AG04450 (cell line): Measurements from ENCODE around the gene ABO. TPM values are rescaled to one million over a fixed set of nuclear protein-coding genes. Genes with fewer than 3 reads are reported as not detected.
"Not testable (repeated sequence)": the region's sequence is repeated elsewhere in the genome, so short reads cannot be mapped to it uniquely, and the experiment has no call there.

Source experiments
- CTCF ChIA-PET: fragments of 300-600, 350-600 bp; formaldehyde crosslinking; extraction: SDS; loops from one replicate; lab custom pipeline; 2022; ENCODE audit warnings: antibody characterized with exemption, inconsistent platforms; lab: Charles Lee
- POLR2A ChIA-PET: fragments of 350-600 bp; formaldehyde crosslinking; extraction: SDS; loops from one replicate; lab custom pipeline; 2021; ENCODE audit warnings: antibody characterized with exemption, inconsistent platforms; lab: Yijun Ruan, JAX
- DNase-seq: peaks from one replicate; pipeline ENCODE4 v3.0.0-alpha.2; 2011; ENCODE audit warnings: low read depth, low spot score
- H3K27ac ChIP-seq: one replicate; pipeline ENCODE4 v1.5.1; 2012; ENCODE audit warnings: low read depth, low read length, control low read depth
- H3K27me3 ChIP-seq: one replicate; pipeline ENCODE4 v1.6.0; 2012; ENCODE audit warnings: low read length; ENCODE audit not compliant: control insufficient read depth, insufficient read depth
- H3K4me3 ChIP-seq: 2 replicates; pipeline ENCODE4 v1.5.1; 2011; ENCODE audit warnings: mild to moderate bottlenecking, low read depth, low read length, control low read depth
- H3K9me3 ChIP-seq: 2 replicates; pipeline ENCODE4 v1.5.1; 2012; ENCODE audit warnings: low read length; ENCODE audit not compliant: control insufficient read depth, insufficient read depth
- CTCF ChIP-seq: IDR thresholded peaks from 2 replicates; pipeline ENCODE4 v1.5.1; 2011; ENCODE audit warnings: low read depth, low read length, control low read depth, inconsistent platforms
- polyA plus RNA-seq: library from polyadenylated mRNA; depleted of rRNA; stranded (reverse); fragments of >200 nt; gene quantifications from 2 replicates; pipeline ENCODE4 v1.2.3, GENCODE V29; 2011

The ABO gene
- polyA plus RNA-seq, 1 experiment, result not detected

- CTCF ChIA-PET, result no interaction called here
These were observed 5.3 kb downstream of the ABO start for GRCh38 chr9:133269537-133270362.

DNA sequence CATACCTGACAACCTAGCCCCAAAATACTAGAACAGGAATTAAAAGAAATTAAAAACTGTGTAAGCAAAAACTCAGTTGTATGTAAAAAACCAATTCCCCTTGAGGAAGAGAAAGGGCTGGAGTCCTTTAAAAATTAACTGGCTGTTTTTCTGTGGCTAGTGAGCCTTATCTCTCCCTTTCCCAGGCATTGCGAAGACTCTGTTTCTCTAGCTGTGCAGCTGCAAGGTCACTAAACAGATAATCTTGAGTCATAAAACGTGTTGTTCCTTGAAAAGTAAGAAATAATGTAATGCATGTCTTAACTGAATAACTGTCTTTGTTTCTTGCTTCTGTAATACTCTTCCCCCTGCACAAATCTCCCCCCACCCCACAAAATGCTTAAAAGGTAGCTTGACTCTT lies 5.9 kb downstream of the ABO start:
- H3K9me3 ChIP-seq, POLR2A ChIA-PET, DNase-seq, H3K27ac ChIP-seq, H3K4me3 ChIP-seq, CTCF ChIA-PET: not testable (repeated sequence)
- peaks cover 30% of the 10 kb centered on the region for H3K27me3 ChIP-seq

More at GRCh38 chr9:133269537-133270362, 5.3 kb downstream of the ABO start:
- no peaks in the 10 kb centered on the region for H3K9me3 ChIP-seq
- no peak overlapping the region for H3K27ac ChIP-seq
- H3K27me3 ChIP-seq, result peaks cover 35% of the 10 kb centered on the region
- POLR2A ChIA-PET, result no interaction called here
- H3K4me3 ChIP-seq, result no peak overlapping the region
- TF ChIP-seq CTCF, result no peak
- no peak for DNase-seq

DNA sequence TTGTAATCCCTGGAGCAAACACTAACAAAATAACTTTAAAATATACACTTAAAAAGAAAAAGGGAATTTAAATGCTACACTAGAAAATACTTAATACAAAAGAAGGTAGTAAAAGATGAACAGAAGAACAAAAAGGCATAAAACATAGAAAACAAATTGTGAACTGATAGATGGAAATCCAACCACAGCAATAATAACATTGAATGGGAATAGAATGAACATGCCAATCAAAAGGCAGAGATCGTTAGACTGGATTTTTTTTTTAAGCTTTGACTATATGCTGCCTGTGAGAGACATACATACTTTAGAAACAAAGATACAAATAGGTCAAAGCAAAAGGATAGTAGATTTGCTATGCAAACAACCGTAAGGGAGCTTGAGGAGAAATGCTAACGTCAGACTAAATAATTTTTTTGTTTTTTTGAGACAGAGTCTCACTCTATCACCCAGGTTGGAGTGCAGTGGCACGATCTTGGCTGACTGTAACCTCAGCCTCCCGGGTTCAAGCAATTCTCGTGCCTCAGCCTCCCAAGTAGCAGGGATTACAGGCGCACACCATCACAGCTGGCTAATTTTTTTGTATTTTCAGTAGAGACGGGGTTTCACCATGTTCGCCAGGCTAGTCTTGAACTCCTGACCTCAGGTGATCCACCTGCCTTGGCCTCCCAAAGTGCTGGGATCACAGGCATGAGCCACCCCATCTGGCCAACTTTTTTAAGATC lies 6.5 kb downstream of the ABO start:
- Histone ChIP-seq H3K9me3 (no peaks in the 10 kb centered on the region), H3K27me3 (peaks cover 25% of the 10 kb centered on the region), H3K27ac (no peak overlapping the region), H3K4me3 (no peak overlapping the region)
- ChIA-PET POLR2A (no interaction called here), CTCF (no interaction called here)
- no peak for DNase-seq
- no peak for TF ChIP-seq CTCF

GRCh38 chr9:133264235-133264764 lies 10.7 kb downstream of the ABO start:
- Histone ChIP-seq H3K27me3 (peaks cover 6% of the 10 kb centered on the region), H3K4me3 (no peak overlapping the region), H3K27ac (no peak overlapping the region), H3K9me3 (no peaks in the 10 kb centered on the region)
- ChIA-PET POLR2A (no interaction called here), CTCF (interaction anchor here (0.6 kb wide), 2 partner anchors 80 to 242 kb away, joined by 3 to 4 read pairs; no protein-coding TSS in a partner anchor)
- TF ChIP-seq CTCF, result no peak
- no peak for DNase-seq

GRCh38 chr9:133263557-133263956 lies 11.4 kb downstream of the ABO start:
- Histone ChIP-seq H3K9me3 (no peaks in the 10 kb centered on the region), H3K4me3 (no peak overlapping the region), H3K27ac (no peak overlapping the region), H3K27me3 (peaks cover 6% of the 10 kb centered on the region)
- POLR2A ChIA-PET, result no interaction called here
- CTCF ChIA-PET, result no interaction called here
- no peak for TF ChIP-seq CTCF
- DNase-seq, result no peak
